HG03342 (cell line): ENCODE results near the gene AVL9.
"Not testable (repeated sequence)": the region's sequence is repeated elsewhere in the genome, so short reads cannot be mapped to it uniquely, and the experiment has no call there.

Source experiments
- ATAC-seq: cut with Tn5 transposase; IDR thresholded peaks from one replicate; pipeline ENCODE4 v1.9.1; 2021; ENCODE audit warnings: mild to moderate bottlenecking, moderate library complexity; ENCODE audit not compliant: unreplicated experiment

AVL9 gene

GRCh38 chr7:32494946-32495297, 367 bp upstream of the AVL9 start:
- no peak for ATAC-seq

DNA sequence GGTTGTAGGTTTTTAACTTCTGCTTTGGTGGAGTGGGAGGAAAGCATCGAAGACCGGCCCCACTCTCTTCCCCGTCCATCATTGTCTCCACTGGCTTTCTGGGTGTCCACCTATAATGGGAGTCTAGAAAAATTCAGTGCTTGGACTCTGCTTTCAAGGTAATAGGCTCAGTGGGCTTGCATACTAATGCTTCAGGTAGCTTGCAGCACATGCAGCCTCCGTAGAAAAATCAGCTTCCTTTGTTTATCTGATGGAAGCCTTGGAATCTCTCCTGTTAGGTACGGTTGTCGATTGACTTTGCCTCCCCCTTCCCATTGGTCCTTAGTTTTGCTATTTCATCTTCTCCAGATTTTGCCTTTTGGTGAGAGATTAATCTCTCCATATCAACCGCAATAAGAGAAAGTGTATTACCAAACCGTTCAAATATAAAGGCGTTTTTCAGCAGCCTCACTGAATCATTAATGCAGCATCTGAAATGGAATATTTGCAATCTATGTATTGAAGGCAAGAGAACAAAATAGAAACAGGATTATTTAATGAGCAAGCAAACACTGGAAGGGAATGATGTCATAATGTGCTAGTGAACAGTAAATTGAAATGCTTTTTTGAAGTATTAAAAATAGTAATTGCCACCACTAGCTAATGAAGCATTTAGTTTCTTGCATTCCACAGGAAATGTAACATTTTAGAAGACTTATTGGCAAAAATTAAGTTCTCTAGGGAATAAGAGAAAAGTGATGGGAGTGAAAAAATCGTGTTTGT, 944 bp downstream of the AVL9 start:
- no peak for ATAC-seq

- not testable (repeated sequence) for ATAC-seq
These were observed 4.5 kb downstream of the AVL9 start for GRCh38 chr7:32499755-32500154.

DNA sequence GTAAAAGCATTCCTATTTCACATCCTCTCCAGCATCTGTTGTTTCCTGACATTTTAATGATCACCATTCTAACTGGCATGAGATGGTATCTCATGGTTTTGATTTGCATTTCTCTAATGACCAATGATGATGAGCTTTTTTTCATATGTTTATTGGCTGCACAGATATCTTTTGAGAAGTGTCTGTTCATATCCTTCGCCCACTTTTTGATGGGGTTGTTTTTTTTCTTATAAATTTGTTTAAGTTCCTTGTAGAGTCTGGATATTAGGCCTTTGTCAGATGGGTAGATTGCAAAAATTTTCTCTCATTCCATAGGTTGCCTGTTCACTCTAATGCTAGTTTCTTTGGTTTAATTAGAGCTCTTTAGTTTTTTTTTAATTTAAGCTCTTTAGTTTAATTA, 4.9 kb downstream of the AVL9 start:
- ATAC-seq = not testable (repeated sequence)

- peak; percentile 68 for ATAC-seq
These were observed 5.6 kb downstream of the AVL9 start for GRCh38 chr7:32500922-32501341.

DNA sequence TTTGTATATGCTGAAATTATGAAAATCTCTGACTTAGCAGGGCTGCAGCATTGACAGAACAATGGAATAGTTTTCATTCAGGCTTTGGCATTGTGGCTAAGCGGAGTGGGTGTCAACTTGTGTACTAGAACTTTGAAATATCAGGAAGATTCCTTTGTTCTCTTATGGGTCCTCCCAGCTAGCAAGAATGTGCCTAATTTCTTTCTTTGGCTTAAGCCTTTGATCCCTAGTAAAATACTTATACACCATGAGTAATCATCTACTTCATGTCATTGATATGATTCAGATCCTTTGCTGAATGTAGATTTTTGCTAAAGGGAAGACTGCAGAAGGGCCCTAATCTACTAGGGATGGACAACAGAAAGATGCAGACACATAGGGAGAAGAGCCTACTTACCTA, 6.2 kb downstream of the AVL9 start:
- no peak for ATAC-seq

DNA sequence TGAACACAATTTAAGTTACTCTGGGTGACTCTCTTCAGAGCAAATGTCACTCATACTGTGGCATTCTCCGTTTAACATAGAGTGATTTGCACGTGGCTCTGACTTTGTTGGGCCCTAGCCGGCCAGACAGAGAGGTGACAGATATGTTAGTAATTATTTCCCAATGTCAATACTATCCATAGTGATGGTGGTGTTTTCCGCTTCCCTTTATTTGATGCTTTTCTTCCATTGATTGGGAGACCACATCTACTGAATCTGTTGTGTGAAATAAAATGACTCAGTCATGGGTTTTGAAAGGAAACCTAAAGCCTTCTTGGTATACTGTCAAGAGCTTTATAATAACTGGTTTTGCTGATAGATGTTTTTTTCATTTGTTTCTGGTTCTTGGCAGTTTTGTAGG, 7.4 kb downstream of the AVL9 start:
- ATAC-seq = no peak

DNA sequence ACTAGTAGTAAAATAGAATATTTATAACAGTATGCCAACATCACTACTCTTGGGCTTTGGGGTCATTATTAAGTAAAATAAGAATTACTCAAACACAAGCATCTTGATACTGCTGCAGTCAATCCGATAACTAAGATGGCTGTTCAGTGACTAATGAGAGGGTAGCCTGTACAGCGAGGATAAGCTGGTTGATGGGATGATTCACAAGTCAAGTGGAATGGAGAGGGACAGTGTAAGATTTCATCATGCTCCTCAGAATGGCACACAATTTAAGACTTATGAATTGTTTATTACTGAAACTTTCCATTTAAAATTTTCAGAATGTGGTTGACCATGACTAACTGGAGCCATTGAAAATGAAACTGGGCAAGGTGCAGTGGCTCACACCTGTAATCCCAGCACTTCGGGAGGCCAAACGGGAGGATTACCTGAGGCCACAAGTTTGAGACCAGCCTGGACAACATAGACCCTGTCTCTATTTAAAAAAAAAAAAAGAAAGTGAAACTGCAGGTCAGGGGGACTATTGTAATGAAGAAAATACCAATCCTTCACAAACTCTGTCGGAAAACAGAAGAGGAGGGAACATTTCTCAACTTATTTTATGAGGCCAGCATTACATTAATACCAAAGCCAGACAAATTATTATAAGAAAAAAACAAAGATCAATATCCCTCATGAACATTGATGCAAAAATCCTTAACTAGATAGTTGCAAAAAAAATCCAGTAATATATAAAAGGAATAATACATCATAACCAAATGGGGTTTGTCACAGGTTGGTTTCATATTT, 11.2 kb downstream of the AVL9 start:
- no peak for ATAC-seq

DNA sequence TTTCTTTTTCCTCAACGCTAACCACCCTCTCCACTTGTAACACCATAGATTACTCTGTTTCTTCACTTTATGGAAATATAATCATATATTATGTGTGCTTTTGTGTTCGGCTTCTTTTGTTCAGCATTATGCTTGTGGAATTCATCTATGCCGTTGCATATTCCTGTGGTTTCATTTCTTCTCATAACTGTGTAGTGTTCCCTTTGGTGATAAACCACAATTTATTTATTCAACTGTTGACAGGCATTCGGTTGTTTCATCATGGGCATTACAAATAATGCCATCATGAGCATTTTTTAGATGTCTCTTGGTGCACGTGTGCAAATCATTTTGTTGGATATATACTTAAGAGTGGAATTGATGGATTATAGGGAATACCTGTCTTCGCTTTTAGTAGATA, 12.1 kb downstream of the AVL9 start:
- no peak for ATAC-seq

DNA sequence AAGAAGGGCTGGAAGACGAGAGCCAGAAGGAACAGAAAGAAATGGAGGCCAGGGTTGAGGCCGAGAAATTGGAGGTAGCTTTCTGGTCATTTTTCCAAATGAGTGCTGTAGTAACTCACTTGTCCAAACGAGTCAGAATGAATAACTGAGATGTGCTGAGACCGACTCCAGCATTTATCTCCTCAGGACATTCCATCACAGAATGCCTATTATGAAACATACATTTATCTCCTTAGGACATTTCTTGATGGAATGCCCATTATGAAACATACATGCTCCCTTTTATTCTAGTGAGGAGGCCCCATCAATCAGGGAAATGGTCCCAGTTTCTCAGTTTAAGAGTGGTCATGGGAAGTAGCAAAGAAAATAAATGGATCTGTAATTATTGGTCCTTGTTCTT, 16.5 kb downstream of the AVL9 start:
- no peak for ATAC-seq

- no peak for ATAC-seq
These were observed 17.9 kb downstream of the AVL9 start for GRCh38 chr7:32513210-32513609.

DNA sequence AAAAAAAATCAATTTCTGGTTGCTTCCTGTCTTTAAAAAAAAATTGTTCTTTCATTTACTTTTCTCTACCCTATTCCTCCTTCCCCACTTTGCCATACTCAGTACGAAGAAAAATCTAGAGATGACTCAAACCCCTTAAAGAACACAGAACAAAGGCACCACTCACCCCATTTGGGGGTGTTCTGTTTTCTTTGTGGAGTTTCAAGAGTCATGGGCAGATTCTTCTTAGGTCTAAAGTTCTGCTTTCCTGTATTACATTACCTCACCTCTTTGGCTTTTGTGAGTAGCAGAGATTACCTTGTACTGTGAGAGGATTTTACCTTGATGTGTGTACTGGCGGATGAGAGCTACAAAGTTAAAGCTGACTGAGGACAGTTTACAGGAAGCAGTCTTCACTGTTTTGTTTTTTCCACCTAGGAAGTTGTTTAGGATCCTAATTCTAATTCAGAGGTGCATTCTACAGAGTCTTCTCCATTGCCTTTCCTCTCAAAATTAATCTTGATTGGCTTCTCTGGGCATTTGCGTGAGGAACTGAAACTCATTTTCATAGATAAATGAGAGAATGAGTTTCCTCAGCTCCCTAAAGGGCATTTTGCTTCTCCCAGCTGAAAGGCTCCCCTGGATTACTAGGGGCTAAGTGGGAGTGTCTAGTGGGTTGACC, 20.7 kb downstream of the AVL9 start:
- peak; percentile 77 for ATAC-seq

- ATAC-seq = no peak
These were observed 21.3 kb downstream of the AVL9 start for GRCh38 chr7:32516551-32517100.

GRCh38 chr7:32518534-32519140, 23.3 kb downstream of the AVL9 start:
- no peak for ATAC-seq

DNA sequence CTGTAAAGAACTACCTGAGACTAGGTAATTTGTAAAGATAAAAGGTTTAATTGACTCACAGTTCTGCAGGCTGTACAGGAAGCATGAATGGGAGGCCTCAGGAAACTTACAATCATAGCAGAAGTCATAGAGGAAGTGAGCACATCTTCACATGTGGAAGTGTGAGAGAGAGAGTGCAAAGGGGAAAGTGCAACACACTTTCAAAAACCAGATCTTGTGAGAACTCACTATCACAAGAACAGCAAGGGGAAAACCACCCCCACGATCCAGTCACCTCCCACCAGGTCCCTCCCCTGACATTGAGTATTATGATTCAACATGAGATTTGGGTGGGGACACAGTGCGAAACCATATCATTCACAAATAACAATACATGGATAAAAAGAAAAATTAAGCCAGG, 24.5 kb downstream of the AVL9 start:
- ATAC-seq = no peak

DNA sequence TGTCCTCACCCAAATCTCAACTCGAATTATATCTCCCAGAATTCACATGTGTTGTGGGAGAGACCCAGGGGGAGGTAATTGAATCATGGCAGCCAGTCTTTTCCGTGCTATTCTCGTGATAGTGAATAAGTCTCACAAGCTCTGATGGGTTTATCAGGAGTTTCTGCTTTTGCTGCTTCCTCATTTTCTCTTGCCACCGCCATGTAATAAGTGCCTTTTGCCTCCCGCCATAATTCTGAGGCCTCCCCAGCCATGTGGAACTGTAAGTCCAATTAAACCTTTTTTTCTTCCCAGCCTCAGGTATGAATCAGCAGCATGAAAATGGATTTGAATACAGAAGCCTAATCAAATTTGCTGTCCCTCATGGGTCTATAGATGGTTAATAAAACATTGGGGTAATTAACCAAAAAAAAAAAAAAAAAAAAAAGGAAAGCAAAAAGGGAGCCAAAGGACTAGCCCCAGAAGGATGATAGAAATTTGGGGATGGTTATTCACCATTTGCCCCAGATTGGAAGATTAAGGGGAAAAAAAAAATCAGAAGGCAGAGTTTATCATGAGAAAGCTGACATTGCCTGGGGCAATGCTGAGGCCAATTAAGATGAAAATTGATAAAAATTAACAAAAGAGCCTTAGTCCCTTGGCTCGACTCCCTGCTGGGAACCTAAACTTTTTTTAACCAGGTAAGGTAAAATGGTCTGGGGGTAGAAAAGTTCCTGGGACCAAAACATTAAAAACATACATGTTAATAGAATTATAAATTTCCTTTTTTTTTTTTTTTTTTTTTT, 27.6 kb downstream of the AVL9 start:
- no peak for ATAC-seq

DNA sequence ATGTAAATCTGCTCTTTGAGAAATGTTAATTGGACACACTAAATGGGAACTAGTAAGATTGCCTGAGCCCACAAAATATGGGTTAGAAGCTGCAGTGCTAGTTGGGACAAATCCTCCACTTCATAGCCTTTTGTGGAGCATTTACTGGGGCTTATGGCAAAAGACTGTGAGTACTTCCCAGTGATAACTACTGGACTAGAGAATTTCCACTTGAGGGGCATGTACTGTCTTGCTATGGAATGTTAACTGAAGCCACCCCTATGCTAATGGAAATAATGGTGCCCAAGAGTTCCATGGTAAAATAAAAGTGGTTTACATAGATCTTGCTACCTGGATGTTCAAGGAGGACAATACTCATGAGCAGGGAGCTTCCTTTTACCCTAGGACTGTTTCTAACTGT, 29.3 kb downstream of the AVL9 start:
- ATAC-seq = no peak

- no peak for ATAC-seq
These were observed 30.6 kb downstream of the AVL9 start for GRCh38 chr7:32525839-32526238.

- ATAC-seq = no peak
These were observed 36.1 kb downstream of the AVL9 start for GRCh38 chr7:32531402-32531801.

- no peak for ATAC-seq
These were observed 36.8 kb downstream of the AVL9 start for GRCh38 chr7:32532086-32532485.
